ENCODE results near the gene FMOD. TPM values are rescaled to one million over a fixed set of nuclear protein-coding genes. Genes with fewer than 3 reads are reported as not detected.
"Not testable (repeated sequence)": the region's sequence is repeated elsewhere in the genome, so short reads cannot be mapped to it uniquely, and the experiment has no call there.

FMOD gene
- total and polyA plus RNA-seq, 5 donors = 35.9 to 91.6 (median 60.2) TPM

GRCh38 chr1:203305809-203306088, 45.2 kb downstream of the FMOD start:
- H3K27me3 ChIP-seq (ENCODE audit: control insufficient read depth, insufficient read depth) = no peaks in the 10 kb centered on the region
- DNase-seq = no peak
- H3K4me3 ChIP-seq (ENCODE audit: low read length) = peak overlapping the region; percentile 87
- peak overlapping the region; percentile 97 for H3K27ac ChIP-seq (ENCODE audit: low read length)
- no peaks in the 10 kb centered on the region for H3K9me3 ChIP-seq (ENCODE audit: control insufficient read depth, low read length)
- WGBS = under 1% methylated on average over 21 of the region's 21 CpGs
- peak; percentile 27 to 31 for ATAC-seq
- H3K4me1 ChIP-seq (ENCODE audit: control insufficient read depth, insufficient read depth, low read length) = peaks cover 6% of the 10 kb centered on the region
- intact Hi-C loops (cut with DNase I) = loop anchor here in 3 of 4 donors (2.0 to 5.0 kb wide), 3 partner anchors 19 to 33 kb away; no protein-coding TSS in a partner anchor

- H3K4me1 ChIP-seq (ENCODE audit: control insufficient read depth, insufficient read depth, low read length) = peaks cover 6% of the 10 kb centered on the region
- WGBS = 3% methylated on average over 78 of the region's 79 CpGs
- peak; percentile 96 to 98 (median 98) for DNase-seq
- H3K4me3 ChIP-seq (ENCODE audit: low read length) = peak within 1 kb of the TSS; percentile 87
- H3K27ac ChIP-seq (ENCODE audit: low read length) = peak within 1 kb of the TSS; percentile 97
- ATAC-seq = peak; percentile 91 to 93
- no peaks in the 10 kb centered on the region for H3K9me3 ChIP-seq (ENCODE audit: control insufficient read depth, low read length)
- no peaks in the 10 kb centered on the region for H3K27me3 ChIP-seq (ENCODE audit: control insufficient read depth, insufficient read depth)
- intact Hi-C loops (cut with DNase I) = loop anchor here in 2 of 4 donors (5.0 kb wide), 1 partner anchor 33 kb away; no protein-coding TSS in a partner anchor
Measured at GRCh38 chr1:203304919-203305808, 45.8 kb downstream of the FMOD start, which contains the start of gene BTG2. Gene BTG2, plus strand, starts transcription at chr1:203305519. Its CDS starts 88 bp downstream, at chr1:203305607.

- Histone ChIP-seq H3K9me3 (ENCODE audit: control insufficient read depth, low read length) (no peaks in the 10 kb centered on the region), H3K27me3 (ENCODE audit: control insufficient read depth, insufficient read depth) (no peaks in the 10 kb centered on the region), H3K27ac (ENCODE audit: low read length) (peak overlapping the region; percentile 73), H3K4me3 (ENCODE audit: low read length) (peak overlapping the region; percentile 7), H3K4me1 (ENCODE audit: control insufficient read depth, insufficient read depth, low read length) (peaks cover 6% of the 10 kb centered on the region)
- intact Hi-C loops (cut with DNase I) = no loop called here
- DNase-seq (peak in 1 of 3 donors; percentile 54), ATAC-seq (no peak)
- 79% methylated on average over 9 of the region's 9 CpGs for WGBS
Measured at GRCh38 chr1:203304391-203304918, 46.5 kb downstream of the FMOD start.

- no peak for ATAC-seq
- 80% methylated on average over 3 of the region's 3 CpGs for WGBS
- no peaks in the 10 kb centered on the region for H3K9me3 ChIP-seq (ENCODE audit: control insufficient read depth, low read length)
- H3K4me1 ChIP-seq (ENCODE audit: control insufficient read depth, insufficient read depth, low read length) = peaks cover 2% of the 10 kb centered on the region
- no peak for DNase-seq
- H3K27ac ChIP-seq (ENCODE audit: low read length) = no peak overlapping the region
- no peaks in the 10 kb centered on the region for H3K27me3 ChIP-seq (ENCODE audit: control insufficient read depth, insufficient read depth)
- intact Hi-C loops (cut with DNase I) = no loop called here
- no peak overlapping the region for H3K4me3 ChIP-seq (ENCODE audit: low read length)
Measured at GRCh38 chr1:203302894-203303293, 48.0 kb downstream of the FMOD start.

- Histone ChIP-seq H3K4me3 (ENCODE audit: low read length) (no peak overlapping the region), H3K9me3 (ENCODE audit: control insufficient read depth, low read length) (no peaks in the 10 kb centered on the region), H3K27me3 (ENCODE audit: control insufficient read depth, insufficient read depth) (no peaks in the 10 kb centered on the region), H3K4me1 (ENCODE audit: control insufficient read depth, insufficient read depth, low read length) (no peaks in the 10 kb centered on the region), H3K27ac (ENCODE audit: low read length) (no peak overlapping the region)
- 92% methylated on average over 7 of the region's 7 CpGs for WGBS
- DNase-seq = no peak
- intact Hi-C loops (cut with DNase I) = no loop called here
- no peak for ATAC-seq
Measured at GRCh38 chr1:203302456-203302855, 48.5 kb downstream of the FMOD start.

GRCh38 chr1:203301331-203301668, 49.6 kb downstream of the FMOD start:
- intact Hi-C loops (cut with DNase I) = no loop called here
- H3K4me3 ChIP-seq (ENCODE audit: low read length) = no peak overlapping the region
- ATAC-seq = no peak

GRCh38 chr1:203300441-203301330, 50.2 kb downstream of the FMOD start:
- DNase-seq (peak in 1 of 3 donors; percentile 12), ATAC-seq (no peak)
- intact Hi-C loops (cut with DNase I) = no loop called here
- WGBS = 61% methylated on average over 11 of the region's 11 CpGs
- H3K4me3 ChIP-seq (ENCODE audit: low read length) = no peak overlapping the region
- H3K27ac ChIP-seq (ENCODE audit: low read length) = peak overlapping the region; percentile 37
- no peaks in the 10 kb centered on the region for H3K4me1 ChIP-seq (ENCODE audit: control insufficient read depth, insufficient read depth, low read length)
- no peaks in the 10 kb centered on the region for H3K27me3 ChIP-seq (ENCODE audit: control insufficient read depth, insufficient read depth)
- H3K9me3 ChIP-seq (ENCODE audit: control insufficient read depth, low read length) = no peaks in the 10 kb centered on the region

More at GRCh38 chr1:203301331-203301668, 49.6 kb downstream of the FMOD start:
- H3K9me3 ChIP-seq (ENCODE audit: control insufficient read depth, low read length) = no peaks in the 10 kb centered on the region
- no peak for DNase-seq
- no peaks in the 10 kb centered on the region for H3K27me3 ChIP-seq (ENCODE audit: control insufficient read depth, insufficient read depth)
- no peak overlapping the region for H3K27ac ChIP-seq (ENCODE audit: low read length)
- H3K4me1 ChIP-seq (ENCODE audit: control insufficient read depth, insufficient read depth, low read length) = no peaks in the 10 kb centered on the region

- H3K4me1 ChIP-seq (ENCODE audit: control insufficient read depth, insufficient read depth, low read length); intact Hi-C loops (cut with DNase I); H3K27ac ChIP-seq (ENCODE audit: low read length): not testable (repeated sequence)
Measured at GRCh38 chr1:203299719-203300429, 51.0 kb downstream of the FMOD start.

GRCh38 chr1:203299169-203299568, 51.8 kb downstream of the FMOD start:
- intact Hi-C loops (cut with DNase I) = no loop called here
- DNase-seq = no peak
- Histone ChIP-seq H3K9me3 (ENCODE audit: control insufficient read depth, low read length) (no peaks in the 10 kb centered on the region), H3K27me3 (ENCODE audit: control insufficient read depth, insufficient read depth) (no peaks in the 10 kb centered on the region), H3K4me3 (ENCODE audit: low read length) (no peak overlapping the region), H3K27ac (ENCODE audit: low read length) (no peak overlapping the region), H3K4me1 (ENCODE audit: control insufficient read depth, insufficient read depth, low read length) (no peaks in the 10 kb centered on the region)
- WGBS = 83% methylated on average over 4 of the region's 4 CpGs
- ATAC-seq = no peak

More at GRCh38 chr1:203299719-203300429, 51.0 kb downstream of the FMOD start:
- not testable (repeated sequence) for H3K4me3 ChIP-seq (ENCODE audit: low read length); H3K9me3 ChIP-seq (ENCODE audit: control insufficient read depth, low read length); H3K27me3 ChIP-seq (ENCODE audit: control insufficient read depth, insufficient read depth); DNase-seq; ATAC-seq
- 93% methylated on average over 8 of the region's 8 CpGs for WGBS

- ATAC-seq (peak in 1 of 2 donors; percentile 14), DNase-seq (no peak)
- H3K9me3 ChIP-seq (ENCODE audit: control insufficient read depth, low read length) = no peaks in the 10 kb centered on the region
- peaks cover under 1% of the 10 kb centered on the region for H3K4me1 ChIP-seq (ENCODE audit: control insufficient read depth, insufficient read depth, low read length)
- H3K27me3 ChIP-seq (ENCODE audit: control insufficient read depth, insufficient read depth) = no peaks in the 10 kb centered on the region
- no peak overlapping the region for H3K27ac ChIP-seq (ENCODE audit: low read length)
- 77% methylated on average over 7 of the region's 7 CpGs for WGBS
- intact Hi-C loops (cut with DNase I) = no loop called here
- no peak overlapping the region for H3K4me3 ChIP-seq (ENCODE audit: low read length)
Measured at GRCh38 chr1:203296460-203297073, 54.4 kb downstream of the FMOD start.

All from right cardiac atrium (tissue), 5 donors.